HL-60 (cell line): ENCODE measurements around the gene CEP76.

ENCODE experiments used
- GABPA ChIP-seq: IDR thresholded peaks from 2 replicates; pipeline ENCODE4 v1.6.1; 2012; ENCODE audit warnings: low read depth
- POLR2AphosphoS5 ChIP-seq: IDR thresholded peaks from 2 replicates; pipeline ENCODE4 v1.6.1; 2012; ENCODE audit warnings: low read depth
- TF ChIP-seq, protein P1 (sequence below): IDR thresholded peaks from one replicate; pipeline ENCODE4 v1.5.1; 2011; ENCODE audit warnings: low read length, control low read depth, inconsistent platforms; ENCODE audit not compliant: insufficient read depth
- TF ChIP-seq, protein P2 (sequence below): IDR thresholded peaks from 2 replicates; pipeline ENCODE4 v1.6.1; 2012; ENCODE audit warnings: low read depth; ENCODE audit not compliant: insufficient replicate concordance

DNA sequence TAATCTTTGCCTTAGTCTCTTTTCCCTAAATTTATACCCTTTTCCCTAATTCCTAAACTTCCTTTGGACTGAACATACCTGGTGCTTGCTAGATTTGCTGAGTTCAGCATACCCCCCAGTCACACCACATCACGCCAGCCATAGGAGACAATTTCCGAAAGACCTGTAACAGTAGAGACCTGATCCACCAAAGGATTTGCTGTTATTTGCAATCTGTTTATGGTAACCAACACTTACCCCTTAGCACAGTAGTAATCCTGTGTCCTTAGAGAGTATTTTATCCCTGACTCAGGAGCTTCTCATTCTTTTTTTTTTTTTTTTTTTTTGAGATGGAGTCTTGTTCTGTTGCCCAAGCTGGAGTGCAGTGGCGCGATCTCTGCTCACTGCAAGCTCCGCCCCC is 8.9 kb upstream of the CEP76 start:
- TF ChIP-seq, protein P1, sequence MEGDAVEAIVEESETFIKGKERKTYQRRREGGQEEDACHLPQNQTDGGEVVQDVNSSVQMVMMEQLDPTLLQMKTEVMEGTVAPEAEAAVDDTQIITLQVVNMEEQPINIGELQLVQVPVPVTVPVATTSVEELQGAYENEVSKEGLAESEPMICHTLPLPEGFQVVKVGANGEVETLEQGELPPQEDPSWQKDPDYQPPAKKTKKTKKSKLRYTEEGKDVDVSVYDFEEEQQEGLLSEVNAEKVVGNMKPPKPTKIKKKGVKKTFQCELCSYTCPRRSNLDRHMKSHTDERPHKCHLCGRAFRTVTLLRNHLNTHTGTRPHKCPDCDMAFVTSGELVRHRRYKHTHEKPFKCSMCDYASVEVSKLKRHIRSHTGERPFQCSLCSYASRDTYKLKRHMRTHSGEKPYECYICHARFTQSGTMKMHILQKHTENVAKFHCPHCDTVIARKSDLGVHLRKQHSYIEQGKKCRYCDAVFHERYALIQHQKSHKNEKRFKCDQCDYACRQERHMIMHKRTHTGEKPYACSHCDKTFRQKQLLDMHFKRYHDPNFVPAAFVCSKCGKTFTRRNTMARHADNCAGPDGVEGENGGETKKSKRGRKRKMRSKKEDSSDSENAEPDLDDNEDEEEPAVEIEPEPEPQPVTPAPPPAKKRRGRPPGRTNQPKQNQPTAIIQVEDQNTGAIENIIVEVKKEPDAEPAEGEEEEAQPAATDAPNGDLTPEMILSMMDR, result no peak
- TF ChIP-seq POLR2AphosphoS5 (no peak), GABPA (no peak)
- TF ChIP-seq, protein P2, sequence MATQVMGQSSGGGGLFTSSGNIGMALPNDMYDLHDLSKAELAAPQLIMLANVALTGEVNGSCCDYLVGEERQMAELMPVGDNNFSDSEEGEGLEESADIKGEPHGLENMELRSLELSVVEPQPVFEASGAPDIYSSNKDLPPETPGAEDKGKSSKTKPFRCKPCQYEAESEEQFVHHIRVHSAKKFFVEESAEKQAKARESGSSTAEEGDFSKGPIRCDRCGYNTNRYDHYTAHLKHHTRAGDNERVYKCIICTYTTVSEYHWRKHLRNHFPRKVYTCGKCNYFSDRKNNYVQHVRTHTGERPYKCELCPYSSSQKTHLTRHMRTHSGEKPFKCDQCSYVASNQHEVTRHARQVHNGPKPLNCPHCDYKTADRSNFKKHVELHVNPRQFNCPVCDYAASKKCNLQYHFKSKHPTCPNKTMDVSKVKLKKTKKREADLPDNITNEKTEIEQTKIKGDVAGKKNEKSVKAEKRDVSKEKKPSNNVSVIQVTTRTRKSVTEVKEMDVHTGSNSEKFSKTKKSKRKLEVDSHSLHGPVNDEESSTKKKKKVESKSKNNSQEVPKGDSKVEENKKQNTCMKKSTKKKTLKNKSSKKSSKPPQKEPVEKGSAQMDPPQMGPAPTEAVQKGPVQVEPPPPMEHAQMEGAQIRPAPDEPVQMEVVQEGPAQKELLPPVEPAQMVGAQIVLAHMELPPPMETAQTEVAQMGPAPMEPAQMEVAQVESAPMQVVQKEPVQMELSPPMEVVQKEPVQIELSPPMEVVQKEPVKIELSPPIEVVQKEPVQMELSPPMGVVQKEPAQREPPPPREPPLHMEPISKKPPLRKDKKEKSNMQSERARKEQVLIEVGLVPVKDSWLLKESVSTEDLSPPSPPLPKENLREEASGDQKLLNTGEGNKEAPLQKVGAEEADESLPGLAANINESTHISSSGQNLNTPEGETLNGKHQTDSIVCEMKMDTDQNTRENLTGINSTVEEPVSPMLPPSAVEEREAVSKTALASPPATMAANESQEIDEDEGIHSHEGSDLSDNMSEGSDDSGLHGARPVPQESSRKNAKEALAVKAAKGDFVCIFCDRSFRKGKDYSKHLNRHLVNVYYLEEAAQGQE, result no peak
